Neural progenitor cell (in vitro differentiated cells): ENCODE measurements around the gene KATNAL1. TPM values are rescaled to one million over a fixed set of nuclear protein-coding genes. Genes with fewer than 3 reads are reported as not detected.

Source experiments
- DNase-seq: peaks from one replicate; pipeline ENCODE4 v3.0.0-alpha.2; 2016; ENCODE audit warnings: low spot score
- H2AFZ ChIP-seq: fragments of 200-600 bp; sonication (generic); replicated peaks from 2 replicates; pipeline ENCODE4 v1.6.1; 2016; ENCODE audit warnings: antibody characterized with exemption
- H3F3A ChIP-seq: fragments of 200-600 bp; sonication (generic); 2 replicates; pipeline ENCODE4 v1.6.1; 2016; ENCODE audit warnings: antibody characterized with exemption, low read depth
- H3K27ac ChIP-seq: fragments of 200-600 bp; sonication (generic); 2 replicates; pipeline ENCODE4 v1.5.1; 2016; ENCODE audit warnings: mild to moderate bottlenecking
- H3K27me3 ChIP-seq: fragments of 200-600 bp; sonication (generic); 2 replicates; pipeline ENCODE4 v1.6.1; 2016; ENCODE audit warnings: mild to moderate bottlenecking, moderate library complexity
- H3K36me3 ChIP-seq: fragments of 200-600 bp; sonication (generic); 2 replicates; pipeline ENCODE4 v1.5.1; 2016
- H3K4me1 ChIP-seq: fragments of 200-600 bp; sonication (generic); 2 replicates; pipeline ENCODE4 v1.6.1; 2016; ENCODE audit warnings: mixed run types
- H3K4me2 ChIP-seq: fragments of 200-600 bp; sonication (generic); 2 replicates; pipeline ENCODE4 v1.6.1; 2016
- H3K4me3 ChIP-seq: fragments of 200-600 bp; sonication (generic); 2 replicates; pipeline ENCODE4 v1.5.1; 2016
- H3K79me2 ChIP-seq: fragments of 200-600 bp; sonication (generic); 2 replicates; pipeline ENCODE4 v1.6.1; 2016; ENCODE audit warnings: low read depth
- H3K9ac ChIP-seq: fragments of 200-600 bp; sonication (generic); 2 replicates; pipeline ENCODE4 v1.6.1; 2016
- H3K9me3 ChIP-seq: fragments of 200-600 bp; sonication (generic); 2 replicates; pipeline ENCODE4 v1.5.1; 2016; ENCODE audit warnings: low read depth
- H4K20me1 ChIP-seq: fragments of 200-600 bp; sonication (generic); 2 replicates; pipeline ENCODE4 v1.6.1; 2016; ENCODE audit warnings: low read depth
- H3K27ac Mint-ChIP-seq: 3 replicates; pipeline ENCODE4 v1.8.0; 2021; ENCODE audit warnings: mixed read lengths
- H3K27me3 Mint-ChIP-seq: 2 replicates; pipeline ENCODE4 v1.8.0; 2022; ENCODE audit warnings: low read depth, mild to moderate bottlenecking, inconsistent platforms, moderate library complexity, mixed read lengths; ENCODE audit not compliant: insufficient read depth
- H3K36me3 Mint-ChIP-seq: 3 replicates; pipeline ENCODE4 v1.8.0; 2021; ENCODE audit warnings: mixed read lengths
- H3K4me1 Mint-ChIP-seq: 3 replicates; pipeline ENCODE4 v1.8.0; 2021; ENCODE audit warnings: mixed read lengths
- H3K4me3 Mint-ChIP-seq: 3 replicates; pipeline ENCODE4 v1.8.0; 2021; ENCODE audit warnings: mild to moderate bottlenecking, moderate library complexity, mixed read lengths
- H3K9me3 Mint-ChIP-seq: 3 replicates; pipeline ENCODE4 v1.8.0; 2020; ENCODE audit warnings: mixed read lengths
- EZH2 ChIP-seq: fragments of 200-600 bp; sonication (generic); IDR thresholded peaks from 2 replicates; pipeline ENCODE4 v1.6.1; 2017; ENCODE audit warnings: antibody characterized with exemption, mild to moderate bottlenecking, moderate library complexity
- EZH2phosphoT487 ChIP-seq: fragments of 200-600 bp; sonication (generic); IDR thresholded peaks from 2 replicates; pipeline ENCODE4 v1.6.1; 2017; ENCODE audit warnings: antibody characterized with exemption
- total RNA-seq: library from RNA; depleted of rRNA; stranded (reverse); fragments of >200 nt; gene quantifications from 2 replicates; pipeline ENCODE4 v1.2.3, GENCODE V29; 2015; ENCODE audit warnings: low replicate concordance
- TF ChIP-seq, protein P1 (sequence below): fragments of 200-600 bp; sonication (generic); IDR thresholded peaks from 2 replicates; pipeline ENCODE4 v1.5.1; 2017; ENCODE audit warnings: antibody characterized with exemption, mild to moderate bottlenecking

The KATNAL1 gene
- total RNA-seq, 1 donor from 2014 or later, result 33.6 TPM

- H3K4me1 Mint-ChIP-seq, result peaks cover 40% of the 10 kb centered on the region
- Histone ChIP-seq H3K9me3 (no peaks in the 10 kb centered on the region), H3F3A (no peaks in the 10 kb centered on the region), H3K79me2 (no peaks in the 10 kb centered on the region), H3K4me2 (no peak overlapping the region), H3K4me3 (no peak overlapping the region), H3K36me3 (no peaks in the 10 kb centered on the region), H2AFZ (no peak overlapping the region), H3K27me3 (no peaks in the 10 kb centered on the region), H3K27ac (no peak overlapping the region), H4K20me1 (no peaks in the 10 kb centered on the region), H3K9ac (no peak overlapping the region), H3K4me1 (peaks cover 13% of the 10 kb centered on the region)
- no peak for DNase-seq
- H3K27ac Mint-ChIP-seq, result no peak overlapping the region
- no peaks in the 10 kb centered on the region for H3K27me3 Mint-ChIP-seq
- TF ChIP-seq EZH2 (no peak), EZH2phosphoT487 (no peak)
- TF ChIP-seq, protein P1, sequence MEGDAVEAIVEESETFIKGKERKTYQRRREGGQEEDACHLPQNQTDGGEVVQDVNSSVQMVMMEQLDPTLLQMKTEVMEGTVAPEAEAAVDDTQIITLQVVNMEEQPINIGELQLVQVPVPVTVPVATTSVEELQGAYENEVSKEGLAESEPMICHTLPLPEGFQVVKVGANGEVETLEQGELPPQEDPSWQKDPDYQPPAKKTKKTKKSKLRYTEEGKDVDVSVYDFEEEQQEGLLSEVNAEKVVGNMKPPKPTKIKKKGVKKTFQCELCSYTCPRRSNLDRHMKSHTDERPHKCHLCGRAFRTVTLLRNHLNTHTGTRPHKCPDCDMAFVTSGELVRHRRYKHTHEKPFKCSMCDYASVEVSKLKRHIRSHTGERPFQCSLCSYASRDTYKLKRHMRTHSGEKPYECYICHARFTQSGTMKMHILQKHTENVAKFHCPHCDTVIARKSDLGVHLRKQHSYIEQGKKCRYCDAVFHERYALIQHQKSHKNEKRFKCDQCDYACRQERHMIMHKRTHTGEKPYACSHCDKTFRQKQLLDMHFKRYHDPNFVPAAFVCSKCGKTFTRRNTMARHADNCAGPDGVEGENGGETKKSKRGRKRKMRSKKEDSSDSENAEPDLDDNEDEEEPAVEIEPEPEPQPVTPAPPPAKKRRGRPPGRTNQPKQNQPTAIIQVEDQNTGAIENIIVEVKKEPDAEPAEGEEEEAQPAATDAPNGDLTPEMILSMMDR, result no peak
- H3K4me3 Mint-ChIP-seq, result no peak overlapping the region
- no peaks in the 10 kb centered on the region for H3K9me3 Mint-ChIP-seq
- no peaks in the 10 kb centered on the region for H3K36me3 Mint-ChIP-seq
Observed at GRCh38 chr13:30193279-30194234, 113.8 kb downstream of the KATNAL1 start.

DNA sequence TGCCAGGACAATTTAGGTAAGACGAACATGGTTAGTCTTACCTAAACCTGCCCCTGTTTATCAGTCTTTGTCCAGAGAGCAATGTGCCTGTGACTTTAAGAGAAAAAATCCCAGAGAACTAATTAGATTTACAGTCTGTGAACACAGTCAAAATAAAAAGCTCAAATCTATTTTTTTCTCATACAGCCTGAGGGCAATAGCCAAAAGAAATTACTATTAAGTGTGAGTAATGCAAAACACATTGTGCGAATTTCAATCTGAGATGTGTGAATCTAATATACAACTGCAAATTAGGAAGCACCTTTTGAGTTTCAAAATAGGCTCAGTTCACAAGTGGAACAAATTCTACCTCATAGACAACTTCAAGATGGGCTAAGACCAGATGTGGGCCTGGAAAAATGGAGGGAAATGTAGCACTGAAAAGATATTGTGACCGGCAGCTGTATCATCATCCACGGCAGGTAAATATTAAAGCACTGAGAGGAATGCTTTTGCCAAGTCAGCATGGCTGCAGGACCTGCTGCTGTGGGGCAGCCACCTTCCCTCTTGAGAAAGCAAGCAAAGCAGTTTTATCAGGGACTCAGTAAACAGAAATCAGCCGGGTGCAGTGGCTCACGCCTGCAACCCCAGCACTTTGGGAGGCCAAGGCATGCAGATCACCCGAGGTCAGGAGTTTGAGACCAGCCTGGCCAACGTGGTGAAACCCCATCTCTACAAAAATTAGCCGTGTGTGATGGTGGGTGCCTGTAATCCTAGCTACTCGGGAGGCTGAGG lies 114.8 kb downstream of the KATNAL1 start:
- H3K27me3 ChIP-seq, result no peaks in the 10 kb centered on the region

GRCh38 chr13:30191491-30192100 lies 115.8 kb downstream of the KATNAL1 start:
- peaks cover 45% of the 10 kb centered on the region for H3K4me1 Mint-ChIP-seq
- H3K36me3 Mint-ChIP-seq, result no peaks in the 10 kb centered on the region
- H3K9me3 Mint-ChIP-seq, result no peaks in the 10 kb centered on the region
- no peak overlapping the region for H3K4me3 Mint-ChIP-seq
- TF ChIP-seq EZH2, result no peak
- no peak for TF ChIP-seq EZH2phosphoT487
- TF ChIP-seq, protein P1, result no peak
- DNase-seq, result no peak
- peaks cover 11% of the 10 kb centered on the region for H3K4me1 ChIP-seq
- H3K79me2 ChIP-seq, result no peaks in the 10 kb centered on the region
- H3F3A ChIP-seq, result no peaks in the 10 kb centered on the region
- no peak overlapping the region for H3K27ac Mint-ChIP-seq
- H3K9me3 ChIP-seq, result no peaks in the 10 kb centered on the region
- no peaks in the 10 kb centered on the region for H3K36me3 ChIP-seq
- H4K20me1 ChIP-seq, result no peaks in the 10 kb centered on the region
- H3K9ac ChIP-seq, result no peak overlapping the region
- no peak overlapping the region for H3K4me3 ChIP-seq
- no peak overlapping the region for H3K4me2 ChIP-seq
- H3K27me3 ChIP-seq, result no peaks in the 10 kb centered on the region
- H3K27me3 Mint-ChIP-seq, result no peaks in the 10 kb centered on the region
- no peak overlapping the region for H2AFZ ChIP-seq
- no peak overlapping the region for H3K27ac ChIP-seq

More for the DNA sequence above, 114.8 kb downstream of the KATNAL1 start:
- Histone ChIP-seq H3K4me3 (no peak overlapping the region), H3F3A (no peaks in the 10 kb centered on the region), H2AFZ (no peak overlapping the region), H3K79me2 (no peaks in the 10 kb centered on the region), H3K9me3 (no peaks in the 10 kb centered on the region), H3K9ac (no peak overlapping the region), H3K27ac (no peak overlapping the region), H3K4me1 (peaks cover 13% of the 10 kb centered on the region), H3K36me3 (no peaks in the 10 kb centered on the region), H3K4me2 (no peak overlapping the region), H4K20me1 (no peaks in the 10 kb centered on the region)
- no peaks in the 10 kb centered on the region for H3K27me3 Mint-ChIP-seq
- peaks cover 37% of the 10 kb centered on the region for H3K4me1 Mint-ChIP-seq
- no peak overlapping the region for H3K27ac Mint-ChIP-seq
- H3K9me3 Mint-ChIP-seq, result no peaks in the 10 kb centered on the region
- H3K36me3 Mint-ChIP-seq, result no peaks in the 10 kb centered on the region
- DNase-seq, result no peak
- TF ChIP-seq EZH2, result no peak
- TF ChIP-seq, protein P1, result no peak
- TF ChIP-seq EZH2phosphoT487, result no peak
- no peak overlapping the region for H3K4me3 Mint-ChIP-seq
